HG02759 (cell line): Measurements from ENCODE around the gene UFSP1.

Experiments
- ATAC-seq: cut with Tn5 transposase; IDR thresholded peaks from one replicate; pipeline ENCODE4 v1.9.1; 2021; ENCODE audit warnings: mild to moderate bottlenecking, moderate library complexity; ENCODE audit not compliant: unreplicated experiment

UFSP1 gene

GRCh38 chr7:100895956-100896731, 6.6 kb upstream of the UFSP1 start:
- ATAC-seq: no peak

DNA sequence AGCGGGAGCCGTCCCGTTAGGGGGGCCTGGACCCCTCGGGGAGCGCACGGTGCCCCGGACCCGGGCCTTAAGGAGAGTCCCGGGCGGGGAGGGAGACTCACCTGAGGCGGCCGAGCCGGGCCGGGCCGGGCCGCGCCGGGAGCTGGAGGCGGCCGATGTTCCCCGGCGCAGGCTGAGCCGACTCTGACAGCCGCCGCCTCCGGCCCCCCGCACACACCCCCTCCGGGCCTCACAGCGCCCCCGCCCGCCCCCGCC, 6.1 kb upstream of the UFSP1 start, which contains the start of gene ACHE:
TSS of gene ACHE (minus strand) at position 188 of the 255 bp plus-strand sequence. CDS start 1,656 bp downstream, outside the sequence.
- no peak for ATAC-seq

- no peak for ATAC-seq
These were observed 5.6 kb upstream of the UFSP1 start for GRCh38 chr7:100894860-100895700.

GRCh38 chr7:100893910-100894721, 4.6 kb upstream of the UFSP1 start:
- no peak for ATAC-seq

- ATAC-seq: no peak
These were observed 3.9 kb upstream of the UFSP1 start for GRCh38 chr7:100893318-100893895.

- ATAC-seq: no peak
These were observed 3.1 kb upstream of the UFSP1 start for GRCh38 chr7:100892364-100893317.

- no peak for ATAC-seq
These were observed 2.2 kb upstream of the UFSP1 start for GRCh38 chr7:100891568-100892247.

GRCh38 chr7:100890653-100891567, 1.4 kb upstream of the UFSP1 start:
- ATAC-seq: no peak

- ATAC-seq: no peak
These were observed 1.1 kb downstream of the UFSP1 start for GRCh38 chr7:100888291-100888987.

DNA sequence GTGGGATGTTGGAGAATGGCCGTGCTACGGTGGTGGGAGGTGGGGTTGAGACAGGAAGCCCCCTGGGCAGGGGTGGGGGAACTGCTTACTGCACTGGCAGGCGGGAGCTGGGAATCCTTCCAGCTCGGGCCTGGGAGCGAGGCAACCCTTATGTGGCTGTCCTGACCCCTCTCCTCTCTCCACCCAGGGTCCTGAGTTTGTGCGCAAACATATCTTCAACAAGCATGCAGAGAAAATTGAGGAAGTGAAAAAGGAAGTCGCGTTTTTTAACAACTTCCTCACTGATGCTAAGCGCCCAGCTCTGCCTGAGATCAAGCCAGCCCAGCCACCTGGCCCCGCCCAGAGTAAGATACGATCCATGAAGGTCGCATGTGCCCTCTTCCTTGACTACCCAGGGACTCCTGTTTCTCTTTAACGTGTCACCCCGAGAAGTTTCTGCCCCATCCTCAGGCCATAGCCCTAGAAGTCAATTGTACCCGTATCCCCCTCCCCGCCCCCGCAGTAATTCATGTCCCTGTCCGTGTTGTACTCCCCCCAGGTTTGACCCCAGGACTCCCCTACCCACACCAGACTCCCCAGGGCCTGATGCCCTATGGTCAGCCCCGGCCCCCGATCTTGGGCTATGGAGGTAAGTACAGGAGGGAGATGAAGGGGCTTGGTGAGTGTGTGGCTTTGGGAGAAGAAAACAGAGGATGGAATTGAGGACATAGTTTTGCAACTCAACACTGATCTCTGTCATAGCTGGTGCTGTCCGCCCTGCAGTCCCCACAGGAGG, 1.8 kb downstream of the UFSP1 start:
- ATAC-seq: peak; percentile 43

GRCh38 chr7:100886936-100887515, 2.5 kb downstream of the UFSP1 start:
- ATAC-seq: no peak

DNA sequence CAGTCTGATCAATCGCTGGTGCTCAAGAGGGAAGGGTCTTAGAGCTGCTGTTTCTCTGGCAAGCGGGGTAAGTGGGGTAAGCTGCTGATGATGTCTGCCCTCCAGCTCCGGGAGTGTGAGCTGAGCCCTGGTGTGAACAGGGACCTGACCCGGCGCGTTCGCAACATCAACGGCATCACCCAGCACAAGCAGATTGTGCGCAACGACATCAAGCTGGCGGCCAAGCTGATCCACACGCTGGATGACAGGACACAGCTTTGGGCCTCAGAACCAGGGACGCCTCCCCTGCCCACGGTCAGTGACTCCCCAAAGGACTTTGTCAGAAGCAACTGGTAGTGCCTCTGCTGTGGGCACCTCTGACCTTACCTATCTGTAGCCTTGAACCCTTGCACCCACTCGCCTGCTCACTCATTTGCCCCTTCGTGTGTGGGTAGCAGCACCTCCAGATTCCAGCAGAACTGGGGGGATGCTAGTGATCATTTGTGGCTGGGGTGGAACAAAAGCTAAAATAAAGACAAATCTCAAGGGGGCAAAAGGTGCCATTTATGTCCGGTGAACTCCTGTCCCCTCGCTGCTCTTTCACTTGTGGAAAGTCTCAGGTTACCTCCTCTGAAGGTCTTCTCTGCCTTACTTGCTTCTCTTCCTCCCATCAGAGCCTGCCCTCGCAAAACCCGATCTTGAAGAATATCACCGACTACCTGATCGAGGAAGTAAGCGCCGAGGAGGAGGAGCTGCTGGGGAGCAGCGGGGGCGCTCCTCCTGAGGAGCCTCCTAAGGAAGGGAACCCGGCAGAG, 3.2 kb downstream of the UFSP1 start:
- no peak for ATAC-seq

DNA sequence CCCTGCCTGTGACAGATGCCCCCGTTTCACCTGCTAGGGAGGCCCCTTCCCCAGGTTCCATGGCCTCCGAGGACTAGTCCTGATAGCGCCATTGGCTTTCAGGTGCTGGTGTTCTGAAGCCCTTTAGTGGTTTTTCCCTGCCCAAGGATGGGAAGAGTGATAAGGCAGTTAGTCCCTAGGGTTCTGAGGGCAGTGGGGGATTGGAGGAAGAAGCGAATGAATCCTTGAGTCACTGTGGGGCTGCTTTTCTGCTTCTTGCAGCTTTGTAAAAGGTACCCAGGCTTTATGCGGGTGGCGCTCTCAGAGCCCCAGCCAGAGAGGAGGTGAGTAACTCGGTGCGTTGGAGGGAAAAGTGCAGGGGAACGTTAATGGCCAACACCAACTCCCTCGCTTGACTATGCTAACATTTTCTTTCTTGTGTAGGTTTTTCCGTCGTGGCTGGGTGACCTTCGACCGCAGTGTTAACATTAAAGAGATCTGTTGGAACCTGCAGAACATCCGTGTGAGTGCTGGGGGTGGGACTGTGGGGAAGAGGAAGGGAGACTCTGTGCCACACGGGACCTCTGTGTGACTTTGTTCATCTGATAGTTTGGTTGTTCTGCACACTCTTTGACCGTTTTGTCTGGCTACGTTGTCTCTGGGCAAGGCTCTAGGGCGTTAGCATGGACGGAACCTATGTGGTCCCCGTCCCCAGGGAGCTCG, 3.9 kb downstream of the UFSP1 start:
- no peak for ATAC-seq

DNA sequence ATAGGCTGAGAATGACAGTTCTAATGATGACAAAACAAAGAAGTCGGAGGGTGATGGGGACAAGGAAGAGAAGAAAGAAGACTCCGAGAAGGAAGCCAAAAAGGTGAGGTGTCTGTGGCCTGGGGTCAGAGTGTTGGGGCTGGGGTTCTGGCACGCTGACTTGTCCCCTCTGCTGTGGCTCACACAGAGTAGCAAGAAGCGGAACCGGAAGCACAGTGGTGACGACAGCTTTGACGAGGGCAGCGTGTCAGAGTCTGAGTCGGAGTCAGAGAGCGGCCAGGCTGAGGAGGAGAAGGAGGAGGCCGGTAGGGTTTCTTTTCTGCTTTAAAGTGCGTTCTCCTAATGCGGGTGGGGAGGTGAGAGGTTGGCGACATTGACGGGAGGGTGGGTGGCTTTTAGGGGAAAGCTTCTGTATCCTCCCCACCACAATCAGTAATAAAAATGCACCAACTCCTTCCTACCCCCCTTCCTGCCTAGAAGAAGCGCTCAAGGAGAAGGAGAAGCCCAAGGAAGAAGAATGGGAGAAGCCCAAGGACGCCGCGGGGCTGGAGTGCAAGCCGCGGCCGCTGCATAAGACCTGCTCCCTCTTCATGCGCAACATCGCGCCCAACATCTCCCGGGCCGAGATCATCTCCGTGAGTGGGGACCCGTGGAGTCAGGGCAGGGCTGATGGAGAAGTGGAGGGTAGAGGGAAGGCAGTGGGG, 4.6 kb downstream of the UFSP1 start:
- no peak for ATAC-seq
